GM19463 (cell line): Measurements from ENCODE around the gene SCN2B.
"Not testable (repeated sequence)": the region's sequence is repeated elsewhere in the genome, so short reads cannot be mapped to it uniquely, and the experiment has no call there.

Experiments
- ATAC-seq: cut with Tn5 transposase; IDR thresholded peaks from one replicate; pipeline ENCODE4 v1.9.1; 2021; ENCODE audit warnings: mild to moderate bottlenecking, moderate library complexity; ENCODE audit not compliant: unreplicated experiment

SCN2B gene

GRCh38 chr11:118207079-118207478, 30.6 kb upstream of the SCN2B start:
- ATAC-seq: no peak

- ATAC-seq: no peak
These were observed 30.1 kb upstream of the SCN2B start for GRCh38 chr11:118206391-118207031.

- no peak for ATAC-seq
These were observed 29.4 kb upstream of the SCN2B start for GRCh38 chr11:118205606-118206378.

- no peak for ATAC-seq
These were observed 26.4 kb upstream of the SCN2B start for GRCh38 chr11:118202599-118203422.

GRCh38 chr11:118201966-118202365, 25.5 kb upstream of the SCN2B start:
- no peak for ATAC-seq

GRCh38 chr11:118200901-118201680, 24.7 kb upstream of the SCN2B start:
- no peak for ATAC-seq

GRCh38 chr11:118200497-118200896, 24.1 kb upstream of the SCN2B start:
- ATAC-seq: no peak

GRCh38 chr11:118199135-118199534, 22.7 kb upstream of the SCN2B start:
- ATAC-seq: no peak

- no peak for ATAC-seq
These were observed 21.9 kb upstream of the SCN2B start for GRCh38 chr11:118198370-118198769.

GRCh38 chr11:118194835-118195627, 18.6 kb upstream of the SCN2B start:
- no peak for ATAC-seq

GRCh38 chr11:118193910-118194566, 17.6 kb upstream of the SCN2B start:
- no peak for ATAC-seq

GRCh38 chr11:118192817-118193216, 16.4 kb upstream of the SCN2B start:
- not testable (repeated sequence) for ATAC-seq

- not testable (repeated sequence) for ATAC-seq
These were observed 14.6 kb upstream of the SCN2B start for GRCh38 chr11:118190942-118191506.

GRCh38 chr11:118186346-118187107, 10.1 kb upstream of the SCN2B start:
- ATAC-seq: no peak

GRCh38 chr11:118184784-118185579, 8.5 kb upstream of the SCN2B start:
- ATAC-seq: no peak

- ATAC-seq: not testable (repeated sequence)
These were observed 7.3 kb upstream of the SCN2B start for GRCh38 chr11:118183691-118184090.

- ATAC-seq: no peak
These were observed 3.9 kb upstream of the SCN2B start for GRCh38 chr11:118180300-118180703.

GRCh38 chr11:118176778-118177134, 317 bp upstream of the SCN2B start:
- no peak for ATAC-seq
